DOHH2 (cell line): ENCODE measurements around the gene SF1.

Source experiments
- EZH2phosphoT487 ChIP-seq: fragments of 200-600 bp; sonication (generic); IDR thresholded peaks from 2 replicates; pipeline ENCODE4 v1.6.1; 2017; ENCODE audit warnings: borderline replicate concordance, mild to moderate bottlenecking, antibody characterized with exemption, low read length, moderate library complexity, mixed read lengths
- TF ChIP-seq, protein P1 (sequence below): fragments of 200-600 bp; sonication (generic); IDR thresholded peaks from one replicate; pipeline ENCODE4 v1.5.1; 2014; ENCODE audit warnings: antibody characterized with exemption, mild to moderate bottlenecking, low read depth, low read length; ENCODE audit not compliant: poor library complexity, severe bottlenecking

DNA sequence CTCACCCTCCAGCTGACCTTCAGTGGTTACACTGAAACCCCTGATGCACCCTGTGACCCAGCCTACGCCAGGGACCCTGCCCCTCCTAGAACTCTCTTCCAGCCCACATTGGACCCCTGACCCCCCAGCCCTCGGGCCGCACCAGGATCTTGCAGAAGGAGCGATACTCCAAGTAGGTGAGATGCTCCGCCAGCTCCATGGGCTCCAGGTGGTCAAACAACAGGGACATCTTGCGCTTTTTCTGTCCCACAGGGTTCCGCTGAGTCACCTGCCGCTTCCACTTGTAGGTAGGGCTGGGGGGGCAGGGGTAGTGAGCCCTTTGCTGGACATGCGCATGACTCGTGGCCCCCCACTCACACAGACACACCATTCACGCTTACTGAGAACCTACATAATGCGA, 38.5 kb downstream of the SF1 start:
- TF ChIP-seq, protein P1, sequence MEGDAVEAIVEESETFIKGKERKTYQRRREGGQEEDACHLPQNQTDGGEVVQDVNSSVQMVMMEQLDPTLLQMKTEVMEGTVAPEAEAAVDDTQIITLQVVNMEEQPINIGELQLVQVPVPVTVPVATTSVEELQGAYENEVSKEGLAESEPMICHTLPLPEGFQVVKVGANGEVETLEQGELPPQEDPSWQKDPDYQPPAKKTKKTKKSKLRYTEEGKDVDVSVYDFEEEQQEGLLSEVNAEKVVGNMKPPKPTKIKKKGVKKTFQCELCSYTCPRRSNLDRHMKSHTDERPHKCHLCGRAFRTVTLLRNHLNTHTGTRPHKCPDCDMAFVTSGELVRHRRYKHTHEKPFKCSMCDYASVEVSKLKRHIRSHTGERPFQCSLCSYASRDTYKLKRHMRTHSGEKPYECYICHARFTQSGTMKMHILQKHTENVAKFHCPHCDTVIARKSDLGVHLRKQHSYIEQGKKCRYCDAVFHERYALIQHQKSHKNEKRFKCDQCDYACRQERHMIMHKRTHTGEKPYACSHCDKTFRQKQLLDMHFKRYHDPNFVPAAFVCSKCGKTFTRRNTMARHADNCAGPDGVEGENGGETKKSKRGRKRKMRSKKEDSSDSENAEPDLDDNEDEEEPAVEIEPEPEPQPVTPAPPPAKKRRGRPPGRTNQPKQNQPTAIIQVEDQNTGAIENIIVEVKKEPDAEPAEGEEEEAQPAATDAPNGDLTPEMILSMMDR: no peak
- TF ChIP-seq EZH2phosphoT487: no peak
